ENCODE measurements around the gene ZSWIM3.

The ZSWIM3 gene

GRCh38 chr20:45893831-45894230 is 36.4 kb downstream of the ZSWIM3 start:
- no peak overlapping the region for H3K4me3 ChIP-seq (ENCODE audit: low read depth, low read length)
- H3K27me3 ChIP-seq, result no peaks in the 10 kb centered on the region
- no peaks in the 10 kb centered on the region for H3K9me3 ChIP-seq
- H3K4me1 ChIP-seq, result no peaks in the 10 kb centered on the region
- no peak for TF ChIP-seq CTCF (IDR thresholded peaks at IDR 0.05; ENCODE audit: low read depth, low read length)
- peaks cover 28% of the 10 kb centered on the region for H3K36me3 ChIP-seq
- DNase-seq, result no peak

- no peaks in the 10 kb centered on the region for H3K27me3 ChIP-seq
- H3K4me1 ChIP-seq, result no peaks in the 10 kb centered on the region
- no peak for TF ChIP-seq CTCF (IDR thresholded peaks at IDR 0.05; ENCODE audit: low read depth, low read length)
- DNase-seq, result no peak
- peaks cover 26% of the 10 kb centered on the region for H3K36me3 ChIP-seq
- no peaks in the 10 kb centered on the region for H3K9me3 ChIP-seq
- H3K4me3 ChIP-seq (ENCODE audit: low read depth, low read length), result no peak overlapping the region
These were observed 37.4 kb downstream of the ZSWIM3 start for GRCh38 chr20:45894797-45895196.

- TF ChIP-seq CTCF (IDR thresholded peaks at IDR 0.05; ENCODE audit: low read depth, low read length), result no peak
- no peaks in the 10 kb centered on the region for H3K9me3 ChIP-seq
- peaks cover 31% of the 10 kb centered on the region for H3K36me3 ChIP-seq
- no peaks in the 10 kb centered on the region for H3K27me3 ChIP-seq
- no peaks in the 10 kb centered on the region for H3K4me1 ChIP-seq
- H3K4me3 ChIP-seq (ENCODE audit: low read depth, low read length), result no peak overlapping the region
- DNase-seq, result no peak
These were observed 39.3 kb downstream of the ZSWIM3 start for GRCh38 chr20:45896641-45897161.

- Histone ChIP-seq H3K4me3 (ENCODE audit: low read depth, low read length) (no peak overlapping the region), H3K4me1 (no peaks in the 10 kb centered on the region), H3K9me3 (no peaks in the 10 kb centered on the region), H3K36me3 (peaks cover 35% of the 10 kb centered on the region), H3K27me3 (no peaks in the 10 kb centered on the region)
- DNase-seq, result no peak
- TF ChIP-seq CTCF (IDR thresholded peaks at IDR 0.05; ENCODE audit: low read depth, low read length), result no peak
These were observed 39.9 kb downstream of the ZSWIM3 start for GRCh38 chr20:45897289-45897688.

- H3K4me1 ChIP-seq, result no peaks in the 10 kb centered on the region
- DNase-seq, result no peak
- no peaks in the 10 kb centered on the region for H3K9me3 ChIP-seq
- peaks cover 32% of the 10 kb centered on the region for H3K36me3 ChIP-seq
- TF ChIP-seq CTCF (IDR thresholded peaks at IDR 0.05; ENCODE audit: low read depth, low read length), result no peak
- no peaks in the 10 kb centered on the region for H3K27me3 ChIP-seq
- H3K4me3 ChIP-seq (ENCODE audit: low read depth, low read length), result no peak overlapping the region
These were observed 40.3 kb downstream of the ZSWIM3 start for GRCh38 chr20:45897692-45898091.

GRCh38 chr20:45898285-45898684 is 40.9 kb downstream of the ZSWIM3 start:
- H3K9me3 ChIP-seq, result no peaks in the 10 kb centered on the region
- H3K4me1 ChIP-seq, result no peaks in the 10 kb centered on the region
- H3K4me3 ChIP-seq (ENCODE audit: low read depth, low read length), result no peak overlapping the region
- no peak for DNase-seq
- H3K36me3 ChIP-seq, result peaks cover 28% of the 10 kb centered on the region
- H3K27me3 ChIP-seq, result no peaks in the 10 kb centered on the region
- no peak for TF ChIP-seq CTCF (IDR thresholded peaks at IDR 0.05; ENCODE audit: low read depth, low read length)
